Measurements from ENCODE around the gene SNED1.

GRCh38 chr2:241102239-241102803 is 103.9 kb downstream of the SNED1 start, which contains the start of gene MTERF4:
- no peak for TF ChIP-seq EZH2 (IDR thresholded peaks at IDR 0.05)
- TF ChIP-seq POLR2AphosphoS5 (IDR thresholded peaks at IDR 0.05; ENCODE audit: borderline replicate concordance, low read depth, low read length) = peak; percentile 92
- TF ChIP-seq FOXP2 (optimal IDR thresholded peaks at IDR 0.05; ENCODE audit: control extremely low read depth, extremely low read length, insufficient read depth) = no peak
